GM21447 (cell line): ENCODE measurements around the gene DCHS2.

Experiments
- ATAC-seq: cut with Tn5 transposase; IDR thresholded peaks from one replicate; pipeline ENCODE4 v1.9.1; 2021; ENCODE audit not compliant: unreplicated experiment

The DCHS2 gene

GRCh38 chr4:154491341-154492271 is at the start of gene DCHS2:
DCHS2 (minus strand) TSS chr4:154491799; CDS start chr4:154491355, 444 bp downstream.
- ATAC-seq = peak; percentile 61

GRCh38 chr4:154534296-154534695 is 42.7 kb upstream of the DCHS2 start:
- ATAC-seq = no peak

- ATAC-seq = no peak
Observed at GRCh38 chr4:154529728-154530519, 38.3 kb upstream of the DCHS2 start.

- ATAC-seq = no peak
Observed at GRCh38 chr4:154528869-154529268, 37.3 kb upstream of the DCHS2 start.

GRCh38 chr4:154527308-154527707 is 35.7 kb upstream of the DCHS2 start:
- ATAC-seq = no peak

- no peak for ATAC-seq
Observed at GRCh38 chr4:154526151-154526550, 34.6 kb upstream of the DCHS2 start.

GRCh38 chr4:154521607-154522006 is 30.0 kb upstream of the DCHS2 start:
- no peak for ATAC-seq

GRCh38 chr4:154519214-154519613 is 27.6 kb upstream of the DCHS2 start:
- no peak for ATAC-seq

- no peak for ATAC-seq
Observed at GRCh38 chr4:154517591-154517990, 26.0 kb upstream of the DCHS2 start.

GRCh38 chr4:154516318-154517029 is 24.9 kb upstream of the DCHS2 start:
- ATAC-seq = no peak

GRCh38 chr4:154511981-154512380 is 20.4 kb upstream of the DCHS2 start:
- ATAC-seq = no peak

- no peak for ATAC-seq
Observed at GRCh38 chr4:154511548-154511947, 19.9 kb upstream of the DCHS2 start.

- ATAC-seq = no peak
Observed at GRCh38 chr4:154507156-154507555, 15.6 kb upstream of the DCHS2 start.

- no peak for ATAC-seq
Observed at GRCh38 chr4:154506253-154506652, 14.7 kb upstream of the DCHS2 start.

- ATAC-seq = no peak
Observed at GRCh38 chr4:154503598-154503997, 12.0 kb upstream of the DCHS2 start.

GRCh38 chr4:154502111-154502510 is 10.5 kb upstream of the DCHS2 start:
- ATAC-seq = no peak

GRCh38 chr4:154497889-154498288 is 6.3 kb upstream of the DCHS2 start:
- no peak for ATAC-seq

- no peak for ATAC-seq
Observed at GRCh38 chr4:154495867-154496266, 4.3 kb upstream of the DCHS2 start.

GRCh38 chr4:154492288-154492687 is 689 bp upstream of the DCHS2 start:
- ATAC-seq = no peak

- peak; percentile 76 for ATAC-seq
Observed at GRCh38 chr4:154490583-154491340, 837 bp downstream of the DCHS2 start.

- ATAC-seq = no peak
Observed at GRCh38 chr4:154490234-154490582, 1.4 kb downstream of the DCHS2 start.
